H1 (cell line): Measurements from ENCODE around the gene LRRC74A. TPM values are rescaled to one million over a fixed set of nuclear protein-coding genes. Genes with fewer than 3 reads are reported as not detected.

Experiments
- CTCF ChIA-PET: fragments of 300-600 bp; sonication (Branson Sonifier 250); formaldehyde crosslinking; loops from one replicate; lab custom pipeline; 2021; ENCODE audit not compliant: partially characterized antibody; lab: Charles Lee
- POLR2A ChIA-PET: fragments of 300-600 bp; sonication (Branson Sonifier 250); formaldehyde crosslinking; loops from one replicate; lab custom pipeline; 2021; ENCODE audit warnings: inconsistent platforms; ENCODE audit not compliant: partially characterized antibody; lab: Charles Lee
- DNase-seq, 2 experiments: peaks; one replicate each; pipeline versions ENCODE4 v3.0.0 to v3.0.0-alpha.2; 2010 to 2022; ENCODE audit warnings: low spot score in 2 of 2, low read depth in 1 of 2, mixed read lengths in 1 of 2
- FAIRE-seq: peaks from 2 replicates; lab custom pipeline; 2011; peaks lifted over from hg19 to GRCh38; lab: Jason Lieb, UNC
- H2AFZ ChIP-seq: 2 replicates; pipeline ENCODE4 v1.8.1; 2012; ENCODE audit warnings: low read length, inconsistent platforms
- H2AK5ac ChIP-seq: 2 replicates; pipeline ENCODE4 v1.6.1; 2013; ENCODE audit warnings: low read depth, low read length
- H2BK120ac ChIP-seq: replicated peaks from 2 replicates; pipeline ENCODE3; 2013; ENCODE audit warnings: low read depth, low read length, inconsistent platforms
- H2BK12ac ChIP-seq: 2 replicates; pipeline ENCODE4 v1.6.1; 2013; ENCODE audit warnings: low read depth, low read length
- H2BK15ac ChIP-seq: 2 replicates; pipeline ENCODE4 v1.6.1; 2013; ENCODE audit warnings: low read length
- H2BK20ac ChIP-seq: 2 replicates; pipeline ENCODE4 v1.6.1; 2013; ENCODE audit warnings: low read length
- H2BK5ac ChIP-seq: 2 replicates; pipeline ENCODE4 v1.6.1; 2013; ENCODE audit warnings: low read depth, low read length
- H3K14ac ChIP-seq: 2 replicates; pipeline ENCODE4 v1.6.1; 2013; ENCODE audit warnings: inconsistent platforms; ENCODE audit not compliant: insufficient read length
- H3K18ac ChIP-seq: 2 replicates; pipeline ENCODE4 v1.6.1; 2013; ENCODE audit warnings: low read length; ENCODE audit errors: extremely low read depth
- H3K23ac ChIP-seq: 2 replicates; pipeline ENCODE4 v1.6.1; 2013; ENCODE audit warnings: inconsistent platforms; ENCODE audit not compliant: insufficient read length
- H3K23me2 ChIP-seq: 2 replicates; pipeline ENCODE4 v1.6.1; 2013; ENCODE audit warnings: low read depth, low read length
- H3K27ac ChIP-seq: 2 replicates; pipeline ENCODE4 v1.6.1; 2011; ENCODE audit warnings: low read depth, low read length, inconsistent platforms
- H3K27me3 ChIP-seq, 4 experiments: replicated peaks in 1 of 4; 1 replicate in 1 of 4; 2 replicates in 3 of 4; pipeline versions ENCODE4 v1.6.1 to v1.8.1; 2011 to 2013; ENCODE audit warnings: low read length in 3 of 4, mild to moderate bottlenecking in 3 of 4, inconsistent platforms in 2 of 4, mixed read lengths in 2 of 4, moderate library complexity in 1 of 4; ENCODE audit not compliant: control insufficient read depth in 3 of 4, insufficient read depth in 3 of 4; ENCODE audit errors: extremely low read depth in 1 of 4
- H3K36me3 ChIP-seq, 4 experiments: 2 replicates each; pipeline versions ENCODE4 v1.6.1 to v1.8.1; 2011 to 2013; ENCODE audit warnings: mild to moderate bottlenecking in 4 of 4, low read length in 3 of 4, moderate library complexity in 2 of 4, control low read depth in 1 of 4, inconsistent platforms in 1 of 4; ENCODE audit not compliant: insufficient read depth in 4 of 4, control insufficient read depth in 2 of 4
- H3K4ac ChIP-seq: replicated peaks from 2 replicates; pipeline ENCODE3; 2013; ENCODE audit warnings: low read length, low read depth, mixed read lengths, inconsistent platforms; ENCODE audit not compliant: insufficient read length
- H3K4me1 ChIP-seq, 4 experiments: replicated peaks in 1 of 4; 1 replicate in 1 of 4; 2 replicates in 3 of 4; pipeline versions ENCODE4 v1.6.1 to v1.8.1; 2011 to 2013; ENCODE audit warnings: low read length in 3 of 4, inconsistent platforms in 2 of 4, mixed read lengths in 1 of 4; ENCODE audit not compliant: insufficient read depth in 4 of 4, control insufficient read depth in 3 of 4
- H3K4me2 ChIP-seq, 2 experiments: 2 replicates each; pipeline versions ENCODE4 v1.6.1 to v1.8.1; 2011 to 2013; ENCODE audit warnings: low read depth in 2 of 2, low read length in 2 of 2, control low read depth in 1 of 2, inconsistent platforms in 1 of 2, mild to moderate bottlenecking in 1 of 2; ENCODE audit not compliant: insufficient read depth in 1 of 2
- H3K4me3 ChIP-seq, 4 experiments: fragments of 200-600, 300-600 bp in 1 of 4; sonication (generic), shearing (Covaris generic), sonication (Bioruptor Twin) in 1 of 4; 2 replicates each; pipeline versions ENCODE4 v1.5.1 to v1.8.1; 2011 to 2016; ENCODE audit warnings: low read length in 4 of 4, low read depth in 3 of 4, control low read depth in 2 of 4, inconsistent platforms in 2 of 4, mild to moderate bottlenecking in 2 of 4, mixed read lengths in 1 of 4, moderate library complexity in 1 of 4; ENCODE audit not compliant: insufficient read depth in 2 of 4; ENCODE audit errors: extremely low read depth in 1 of 4
- H3K56ac ChIP-seq: replicated peaks from 2 replicates; pipeline ENCODE3; 2013; ENCODE audit warnings: low read depth, mild to moderate bottlenecking, mixed read lengths, low read length, inconsistent platforms; ENCODE audit not compliant: insufficient read length
- H3K79me1 ChIP-seq: 2 replicates; pipeline ENCODE4 v1.6.1; 2013; ENCODE audit warnings: low read depth, low read length, control low read depth
- H3K79me2 ChIP-seq, 2 experiments: 2 replicates each; pipeline versions ENCODE4 v1.6.1 to v1.8.1; 2012 to 2013; ENCODE audit warnings: low read length in 2 of 2, mild to moderate bottlenecking in 2 of 2, inconsistent platforms in 1 of 2; ENCODE audit not compliant: insufficient read depth in 2 of 2, control insufficient read depth in 1 of 2
- H3K9ac ChIP-seq, 4 experiments: replicated peaks in 1 of 4; 1 replicate in 1 of 4; 2 replicates in 3 of 4; pipeline versions ENCODE4 v1.6.1 to v1.8.1; 2011 to 2013; ENCODE audit warnings: low read depth in 3 of 4, low read length in 3 of 4, control low read depth in 2 of 4, mild to moderate bottlenecking in 2 of 4, moderate library complexity in 2 of 4, inconsistent platforms in 1 of 4; ENCODE audit errors: extremely low read depth in 1 of 4
- H3K9me3 ChIP-seq, 2 experiments: 2 replicates each; pipeline versions ENCODE4 v1.6.1 to v1.8.1; 2012 to 2013; ENCODE audit warnings: mild to moderate bottlenecking in 2 of 2, moderate library complexity in 2 of 2, control low read depth in 1 of 2, inconsistent platforms in 1 of 2, low read depth in 1 of 2, low read length in 1 of 2, mixed read lengths in 1 of 2; ENCODE audit not compliant: insufficient read depth in 2 of 2
- H4K20me1 ChIP-seq, 2 experiments: replicated peaks in 1 of 2; 2 replicates each; pipeline versions ENCODE3 to v1.8.1; 2011 to 2013; ENCODE audit warnings: inconsistent platforms in 2 of 2, low read length in 2 of 2, mild to moderate bottlenecking in 1 of 2; ENCODE audit not compliant: insufficient read depth in 2 of 2, control insufficient read depth in 1 of 2
- H4K5ac ChIP-seq: 2 replicates; pipeline ENCODE4 v1.6.1; 2013; ENCODE audit warnings: low read length, low read depth, mixed read lengths, inconsistent platforms; ENCODE audit not compliant: insufficient read length
- H4K8ac ChIP-seq: 2 replicates; pipeline ENCODE4 v1.8.0; 2013; ENCODE audit warnings: mild to moderate bottlenecking, moderate library complexity, low read length, inconsistent platforms; ENCODE audit not compliant: insufficient read depth; ENCODE audit errors: extremely low read depth
- H4K91ac ChIP-seq: replicated peaks from 2 replicates; pipeline ENCODE3; 2013; ENCODE audit warnings: low read length, mixed read lengths, inconsistent platforms; ENCODE audit not compliant: insufficient read length
- MAFK ChIP-seq: IDR thresholded peaks from 2 replicates; pipeline ENCODE4 v1.6.1; 2012; ENCODE audit warnings: low read depth, mild to moderate bottlenecking, improper control_type of control experiment, low read length
- RAD21 ChIP-seq, 2 experiments: IDR thresholded peaks in 1 of 2; conservative IDR thresholded peaks in 1 of 2; 2 replicates each; pipeline ENCODE4 v1.6.1; 2011; ENCODE audit warnings: low read depth in 2 of 2, low read length in 2 of 2, improper control_type of control experiment in 1 of 2, inconsistent platforms in 1 of 2, mild to moderate bottlenecking in 1 of 2, moderate library complexity in 1 of 2
- WGBS, 2 experiments: shearing (Covaris generic) in 1 of 2; methylation state at CpG; one replicate each; pipeline versions ENCODE4 v1.1.6 to v1.1.7; 2013 to 2015; ENCODE audit warnings: low lambda C conversion rate in 2 of 2, mixed read lengths in 2 of 2, inconsistent platforms in 1 of 2, low coverage in 1 of 2, missing lambda C conversion rate in 1 of 2; ENCODE audit not compliant: insufficient replicate concordance in 2 of 2, insufficient coverage in 1 of 2, insufficient read length in 1 of 2; ENCODE audit errors: extremely low coverage in 1 of 2, missing lambda C conversion rate in 1 of 2; 5-methylcytosine and 5-hydroxymethylcytosine counted together
- polyA plus RNA-seq, 7 experiments: library from polyadenylated mRNA; depleted of rRNA in 3 of 7; stranded (reverse) in 5 of 7; unstranded in 2 of 7; fragments of >200 nt in 5 of 7; fragments of 200-250 nt in 2 of 7; gene quantifications; 1 replicate in 5 of 7; 2 replicates in 1 of 7; 4 replicates in 1 of 7; pipeline versions ENCODE4 v1.2.1 to v1.2.3, GENCODE V29; 2011 to 2013; ENCODE audit warnings: missing spikeins in 2 of 7, mixed read lengths in 2 of 7
- total RNA-seq: library from RNA; stranded (reverse); fragmentation: NEBNext Ultra II Directional; extraction: Animal tissue kit (Norgen Biotek cat#: 25700); gene quantifications from 2 replicates; pipeline ENCODE4 v1.2.1, GENCODE V29; 2021

LRRC74A gene
- total and polyA plus RNA-seq, 2 of the 8 experiments (the other 6 are each of a cell fraction or from before 2014, with no cell fraction given) = not detected

- H2AFZ ChIP-seq = no peak overlapping the region
- H3K79me2 ChIP-seq = no peaks in the 10 kb centered on the region
- H4K8ac ChIP-seq = no peak overlapping the region; the same call in 1 of the 2 replicates
- WGBS, 2 experiments = 83% methylated on average over 10 of the region's 10 CpGs; no CpG with 5 or more reads in 1 of the 2 experiments
- H3K4me3 ChIP-seq = no peak overlapping the region
- H3K23me2 ChIP-seq = no peaks in the 10 kb centered on the region
- ChIA-PET POLR2A (interaction anchor here (0.9 to 2.9 kb wide), 8 partner anchors 9 to 69 kb away, joined by 3 to 11 read pairs (median 6); partner anchors contain the start of genes ANGEL1 and VASH1), CTCF (interaction anchor here (0.7 to 3.2 kb wide), 9 partner anchors 8 to 104 kb away, joined by 3 to 23 read pairs (median 3); no protein-coding TSS in a partner anchor)
- FAIRE-seq = no peak
- no peak overlapping the region for H4K91ac ChIP-seq
- 0 out of 4 replicates have a peak, but pooled peaks of 1 of the 2 experiments have one; percentile 11 for TF ChIP-seq RAD21 (IDR thresholded peaks at IDR 0.05 in 1 of 2, conservative IDR thresholded peaks at IDR 0.05 in 1 of 2; ENCODE audit: low read depth in 2 of 2, low read length in 2 of 2)
- TF ChIP-seq MAFK = no peak
- H3K9me3 ChIP-seq = no peaks in the 10 kb centered on the region
- H3K56ac ChIP-seq = no peak overlapping the region
- no peak overlapping the region for H2BK15ac ChIP-seq
- H2BK20ac ChIP-seq = no peak overlapping the region
- no peak overlapping the region for H4K5ac ChIP-seq
- no peak overlapping the region for H3K4ac ChIP-seq
- H2BK12ac ChIP-seq = peak overlapping the region; percentile 23; the same call in 1 of the 2 replicates
- no peaks in the 10 kb centered on the region for H3K79me1 ChIP-seq
- no peak overlapping the region for H3K14ac ChIP-seq
- H4K20me1 ChIP-seq = no peaks in the 10 kb centered on the region
- peaks cover 0 to 2% (median 0%) of the 10 kb centered on the region in 4 experiments; a peak in 2 of 7 replicates for H3K27me3 ChIP-seq
- no peak overlapping the region for H2BK5ac ChIP-seq
- H2BK120ac ChIP-seq = no peak overlapping the region
- H3K23ac ChIP-seq = no peak overlapping the region
- peaks cover 0 to 18% (median 9%) of the 10 kb centered on the region in 4 experiments; a peak in 5 of 7 replicates for H3K4me1 ChIP-seq
- H3K18ac ChIP-seq = no peak overlapping the region
- H3K9ac ChIP-seq = no peak overlapping the region; a peak in 1 of 7 replicates
- H3K27ac ChIP-seq = no peak overlapping the region
- no peak overlapping the region for H2AK5ac ChIP-seq
- H3K4me2 ChIP-seq = no peak overlapping the region
- DNase-seq = no peak
- no peaks in the 10 kb centered on the region for H3K36me3 ChIP-seq
Measured at GRCh38 chr14:76776428-76777251, 49.6 kb upstream of the LRRC74A start.
